PFSK-1 (cell line): ENCODE data around the gene DNAH11.

ENCODE experiments used
- POLR2AphosphoS5 ChIP-seq: IDR thresholded peaks from 2 replicates; pipeline ENCODE4 v1.6.1; 2012; ENCODE audit warnings: low read depth, mild to moderate bottlenecking, control low read depth, low read length, moderate library complexity
- REST ChIP-seq, 2 experiments: IDR thresholded peaks; 2 replicates each; pipeline versions ENCODE4 v1.6.1 to v1.8.0; 2011 to 2012; ENCODE audit warnings: low read depth in 2 of 2, low read length in 2 of 2, control low read depth in 1 of 2, inconsistent platforms in 1 of 2, mild to moderate bottlenecking in 1 of 2, moderate library complexity in 1 of 2; ENCODE audit not compliant: insufficient read depth in 1 of 2

GRCh38 chr7:21718391-21718790 lies 175.6 kb downstream of the DNAH11 start:
- TF ChIP-seq REST (IDR thresholded peaks at IDR 0.05; ENCODE audit: insufficient read depth in 1 of 2, low read depth in 2 of 2, low read length in 2 of 2) (no peak), POLR2AphosphoS5 (no peak)
